Subcutaneous adipose tissue (tissue), 4 donors: Measurements from ENCODE around the gene HECW1. TPM values are rescaled to one million over a fixed set of nuclear protein-coding genes. Genes with fewer than 3 reads are reported as not detected.

ENCODE experiments used
- total RNA-seq, 4 donors: library from RNA; depleted of rRNA; stranded (reverse); fragments of >200 nt; gene quantifications; one replicate each; pipeline ENCODE4 v1.1.0, GENCODE V29; 2016
- TF ChIP-seq, protein P1 (sequence below): fragments of 450-650 bp; IDR thresholded peaks from one replicate; pipeline ENCODE4 v1.5.1; 2016; ENCODE audit warnings: low read depth, mild to moderate bottlenecking, control low read depth, antibody characterized with exemption, moderate library complexity

The HECW1 gene
- total RNA-seq, 4 donors from 2014 or later = 0.38 to 2.2 (median 0.80) TPM

DNA sequence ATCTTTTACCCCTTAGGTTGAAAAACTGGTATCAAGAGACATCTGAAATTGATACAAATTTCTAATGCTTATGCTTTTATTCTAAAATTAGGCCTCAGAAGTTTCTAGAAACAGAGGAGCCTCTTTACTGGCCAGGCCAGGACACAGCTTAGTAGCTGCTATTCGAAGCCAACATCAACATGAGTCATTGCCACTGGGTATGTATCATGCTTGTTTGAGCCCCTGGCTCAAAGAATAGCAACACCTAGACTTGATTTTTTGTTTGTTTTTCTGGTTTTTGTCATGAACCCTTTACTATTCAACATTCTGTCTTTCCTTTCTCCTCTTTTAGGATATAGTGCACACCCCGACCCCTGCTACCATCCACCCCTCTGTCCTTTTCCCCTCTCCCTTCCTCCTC is 379.5 kb downstream of the HECW1 start:
- TF ChIP-seq, protein P1, sequence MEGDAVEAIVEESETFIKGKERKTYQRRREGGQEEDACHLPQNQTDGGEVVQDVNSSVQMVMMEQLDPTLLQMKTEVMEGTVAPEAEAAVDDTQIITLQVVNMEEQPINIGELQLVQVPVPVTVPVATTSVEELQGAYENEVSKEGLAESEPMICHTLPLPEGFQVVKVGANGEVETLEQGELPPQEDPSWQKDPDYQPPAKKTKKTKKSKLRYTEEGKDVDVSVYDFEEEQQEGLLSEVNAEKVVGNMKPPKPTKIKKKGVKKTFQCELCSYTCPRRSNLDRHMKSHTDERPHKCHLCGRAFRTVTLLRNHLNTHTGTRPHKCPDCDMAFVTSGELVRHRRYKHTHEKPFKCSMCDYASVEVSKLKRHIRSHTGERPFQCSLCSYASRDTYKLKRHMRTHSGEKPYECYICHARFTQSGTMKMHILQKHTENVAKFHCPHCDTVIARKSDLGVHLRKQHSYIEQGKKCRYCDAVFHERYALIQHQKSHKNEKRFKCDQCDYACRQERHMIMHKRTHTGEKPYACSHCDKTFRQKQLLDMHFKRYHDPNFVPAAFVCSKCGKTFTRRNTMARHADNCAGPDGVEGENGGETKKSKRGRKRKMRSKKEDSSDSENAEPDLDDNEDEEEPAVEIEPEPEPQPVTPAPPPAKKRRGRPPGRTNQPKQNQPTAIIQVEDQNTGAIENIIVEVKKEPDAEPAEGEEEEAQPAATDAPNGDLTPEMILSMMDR = no peak

DNA sequence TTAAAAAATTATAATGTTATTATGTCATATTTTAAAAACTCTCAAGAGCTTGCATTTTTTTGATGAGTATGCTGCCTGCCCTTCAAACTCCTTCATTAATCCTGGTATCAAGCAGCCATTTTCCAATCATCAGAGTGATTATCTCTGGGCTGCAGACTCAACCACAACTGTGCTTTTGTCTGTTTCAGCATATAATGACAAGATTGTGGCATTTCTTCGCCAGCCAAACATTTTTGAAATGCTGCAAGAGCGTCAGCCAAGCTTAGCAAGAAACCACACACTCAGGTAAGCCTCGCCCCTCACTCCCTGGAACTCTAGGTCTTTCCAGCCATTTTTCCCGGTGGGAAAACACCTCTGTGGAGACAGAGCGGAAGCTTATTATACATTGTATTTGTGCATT is 380.4 kb downstream of the HECW1 start:
- TF ChIP-seq, protein P1 = no peak

DNA sequence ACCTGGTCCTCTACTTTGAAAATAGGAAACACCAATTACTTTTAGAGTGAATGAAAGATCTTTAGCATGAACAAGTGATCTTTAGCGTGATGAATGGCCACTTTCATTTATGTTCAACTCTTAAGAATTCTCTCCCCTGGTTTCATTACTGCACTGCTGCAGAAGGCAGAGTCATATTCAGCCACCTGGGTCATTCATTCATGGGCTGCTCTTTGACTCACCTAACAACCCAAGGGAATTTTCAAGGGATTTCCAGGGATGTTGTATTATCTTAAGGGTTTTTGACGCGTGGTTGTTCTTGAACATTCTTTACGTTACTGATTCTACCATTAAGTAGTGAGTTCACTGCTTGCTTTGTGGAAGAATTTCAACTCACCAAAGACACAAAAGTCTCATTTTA is 383.1 kb downstream of the HECW1 start:
- TF ChIP-seq, protein P1 = no peak

DNA sequence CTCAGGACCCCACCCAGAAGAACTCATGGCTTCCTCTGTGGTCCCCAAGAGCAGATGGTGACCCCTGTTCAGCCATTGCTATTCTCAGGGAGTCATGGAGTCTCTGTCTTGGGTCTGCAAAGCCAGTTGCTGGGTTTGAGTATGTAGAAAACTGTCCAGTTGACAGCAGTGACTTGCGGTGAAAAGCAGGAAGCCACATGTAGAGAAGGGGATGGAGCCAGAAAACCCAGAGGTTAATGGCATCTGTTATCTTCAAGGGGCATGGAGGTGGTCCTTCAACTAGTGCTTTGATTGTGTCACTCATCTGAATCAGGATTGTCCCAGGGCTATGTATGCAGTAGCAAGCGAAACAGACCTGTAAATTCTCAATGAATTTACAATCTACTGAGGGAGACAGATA is 384.1 kb downstream of the HECW1 start:
- TF ChIP-seq, protein P1 = no peak

DNA sequence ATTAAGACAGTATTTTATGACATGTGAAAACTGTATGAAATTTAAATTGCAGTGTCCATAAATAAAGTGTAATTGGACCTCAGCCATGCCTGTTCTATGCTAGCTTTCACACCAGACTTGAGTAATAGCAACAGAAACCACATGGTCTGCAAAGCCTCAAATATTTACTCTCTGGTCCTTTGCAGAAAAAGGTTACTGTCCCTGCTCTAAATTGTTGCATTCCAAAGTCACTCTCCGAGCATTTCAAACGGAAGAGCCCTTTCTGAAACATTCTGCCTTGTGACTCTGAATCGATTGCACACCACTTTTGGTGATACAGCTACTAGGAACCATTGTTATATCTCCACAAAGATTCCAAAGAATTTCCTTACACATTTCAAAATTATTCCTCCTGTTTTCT is 389.4 kb downstream of the HECW1 start:
- TF ChIP-seq, protein P1 = no peak

DNA sequence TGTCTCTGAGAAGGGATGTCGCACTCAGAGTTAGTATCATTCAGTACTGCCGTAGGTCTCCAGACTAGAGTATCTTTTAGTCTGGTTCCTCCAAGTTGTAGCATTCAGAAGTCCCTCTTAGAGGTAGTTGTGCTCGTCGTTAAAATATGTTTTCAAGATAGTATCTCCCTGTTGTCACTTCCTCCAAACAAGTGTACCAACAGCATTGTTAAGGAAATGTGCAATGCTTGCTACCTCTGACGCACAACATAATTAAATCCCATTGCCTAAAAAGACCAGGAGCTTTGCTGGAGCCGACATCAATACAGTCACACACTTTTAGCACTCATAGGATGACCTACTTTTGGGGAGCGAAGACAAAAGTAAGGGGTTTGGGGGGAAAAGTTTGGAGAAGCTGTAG is 390.5 kb downstream of the HECW1 start:
- TF ChIP-seq, protein P1 = no peak

DNA sequence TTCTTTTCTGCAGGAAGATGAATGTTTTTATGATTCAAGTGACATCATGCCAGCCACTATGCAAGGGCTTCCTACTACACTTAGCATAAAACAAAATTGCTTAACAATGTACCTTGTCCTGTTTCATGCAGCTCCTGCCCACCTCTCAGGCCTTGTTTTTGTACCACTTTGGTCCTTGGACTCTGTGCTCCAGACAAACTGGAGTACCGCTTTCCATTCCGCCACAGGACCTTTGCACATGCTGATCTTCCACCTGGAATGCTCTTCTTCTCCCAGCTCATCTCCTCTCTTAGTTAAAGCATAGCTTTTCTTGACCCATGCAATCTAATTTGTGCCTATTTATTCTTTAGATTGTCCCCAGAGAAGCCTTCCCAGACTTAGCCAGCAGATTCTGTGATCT is 393.0 kb downstream of the HECW1 start:
- TF ChIP-seq, protein P1 = no peak
